Endothelial cell of umbilical vein (primary cell): ENCODE data around the gene PLSCR1. TPM values are rescaled to one million over a fixed set of nuclear protein-coding genes. Genes with fewer than 3 reads are reported as not detected.
"Not testable (repeated sequence)": the region's sequence is repeated elsewhere in the genome, so short reads cannot be mapped to it uniquely, and the experiment has no call there.

Experiments used
- BruUV-seq: library from RNA; stranded (reverse); fragments of 400-500 nt; replicated peaks from 2 replicates; lab custom pipeline; 2021; lab: Mats Ljungman, UMichigan
- CTCF ChIA-PET: fragments of 300-600, 350-600 bp; sonication (Branson Sonifier 250); formaldehyde crosslinking; loops from one replicate; lab custom pipeline; 2021; ENCODE audit warnings: antibody characterized with exemption, inconsistent platforms; lab: Charles Lee
- POLR2A ChIA-PET: fragments of 300-600, 350-600 bp; sonication (Branson Sonifier 250); formaldehyde crosslinking; loops from one replicate; lab custom pipeline; 2021; ENCODE audit warnings: antibody characterized with exemption, inconsistent platforms; lab: Charles Lee
- DNase-seq: peaks from one replicate; pipeline ENCODE4 v3.0.0-alpha.2; 2011; ENCODE audit warnings: low read depth, low spot score
- FAIRE-seq: peaks from 2 replicates; lab custom pipeline; 2011; peaks lifted over from hg19 to GRCh38; lab: Jason Lieb, UNC
- H2AFZ ChIP-seq: 2 replicates; pipeline ENCODE4 v1.6.0; 2012; ENCODE audit warnings: low read depth, low read length, control low read depth, inconsistent platforms
- H3K27ac ChIP-seq: 2 replicates; pipeline ENCODE4 v1.5.1; 2011; ENCODE audit warnings: low read depth, mild to moderate bottlenecking, control low read depth, low read length, moderate library complexity; ENCODE audit not compliant: insufficient read depth
- H3K27me3 ChIP-seq, 2 experiments: 2 replicates each; pipeline versions ENCODE4 v1.6.0 to v1.6.1; 2011; ENCODE audit warnings: low read length in 2 of 2, mixed read lengths in 1 of 2; ENCODE audit not compliant: control insufficient read depth in 2 of 2, insufficient read depth in 2 of 2
- H3K36me3 ChIP-seq, 2 experiments: 2 replicates in 1 of 2; 3 replicates in 1 of 2; pipeline ENCODE4 v1.5.1; 2011; ENCODE audit warnings: low read length in 2 of 2, mild to moderate bottlenecking in 1 of 2, moderate library complexity in 1 of 2; ENCODE audit not compliant: control insufficient read depth in 2 of 2, insufficient read depth in 2 of 2; ENCODE audit errors: extremely low read depth in 1 of 2
- H3K4me1 ChIP-seq: 3 replicates; pipeline ENCODE4 v1.5.1; 2011; ENCODE audit warnings: mild to moderate bottlenecking, low read length; ENCODE audit not compliant: control insufficient read depth, insufficient read depth; ENCODE audit errors: extremely low read depth
- H3K4me2 ChIP-seq: 2 replicates; pipeline ENCODE4 v1.6.1; 2011; ENCODE audit warnings: low read length, control low read depth, mixed read lengths; ENCODE audit not compliant: insufficient read depth
- H3K4me3 ChIP-seq, 3 experiments: fragments of 200-600 bp in 1 of 3; sonication (generic), shearing (Covaris generic) in 1 of 3; replicated peaks in 1 of 3; 2 replicates each; pipeline ENCODE4 v1.5.1; 2011 to 2016; ENCODE audit warnings: control low read depth in 3 of 3, low read length in 3 of 3, mild to moderate bottlenecking in 2 of 3, inconsistent platforms in 1 of 3, low read depth in 1 of 3, moderate library complexity in 1 of 3; ENCODE audit not compliant: insufficient read depth in 1 of 3
- H3K79me2 ChIP-seq: 2 replicates; pipeline ENCODE4 v1.6.0; 2012; ENCODE audit warnings: low read length, inconsistent platforms; ENCODE audit not compliant: control insufficient read depth, insufficient read depth
- H3K9ac ChIP-seq: replicated peaks from 2 replicates; pipeline ENCODE3; 2011; ENCODE audit warnings: low read length, control low read depth; ENCODE audit not compliant: insufficient read depth; ENCODE audit errors: extremely low read depth
- H3K9me1 ChIP-seq: replicated peaks from 3 replicates; pipeline ENCODE4 v1.6.0; 2011; ENCODE audit warnings: mild to moderate bottlenecking, low read length; ENCODE audit not compliant: control insufficient read depth, insufficient read depth; ENCODE audit errors: extremely low read depth
- H3K9me3 ChIP-seq: replicated peaks from 2 replicates; pipeline ENCODE4 v1.5.1; 2012; ENCODE audit warnings: low read length, inconsistent platforms; ENCODE audit not compliant: control insufficient read depth, insufficient read depth
- H4K20me1 ChIP-seq: replicated peaks from 2 replicates; pipeline ENCODE3; 2011; ENCODE audit warnings: mild to moderate bottlenecking, low read length; ENCODE audit not compliant: control insufficient read depth, insufficient read depth; ENCODE audit errors: extremely low read depth
- EZH2 ChIP-seq: IDR thresholded peaks from 2 replicates; pipeline ENCODE4 v1.6.1; 2012; ENCODE audit warnings: borderline replicate concordance, low read depth, mild to moderate bottlenecking, moderate library complexity, low read length, inconsistent platforms; ENCODE audit not compliant: severe bottlenecking
- FOS ChIP-seq: IDR thresholded peaks from 2 replicates; pipeline ENCODE4 v1.6.1; 2011; ENCODE audit warnings: mild to moderate bottlenecking, low read length, moderate library complexity, borderline replicate concordance; ENCODE audit not compliant: insufficient read depth
- GATA2 ChIP-seq: IDR thresholded peaks from 2 replicates; pipeline ENCODE4 v1.7.0; 2011; ENCODE audit warnings: low read depth, mild to moderate bottlenecking, moderate library complexity, mixed read lengths, low read length; ENCODE audit not compliant: insufficient read length, insufficient read depth
- JUN ChIP-seq: IDR thresholded peaks from 2 replicates; pipeline ENCODE4 v1.6.1; 2011; ENCODE audit warnings: borderline replicate concordance, low read depth; ENCODE audit not compliant: insufficient read length, insufficient read depth
- MAX ChIP-seq: IDR thresholded peaks from 2 replicates; pipeline ENCODE4 v1.6.1; 2011; ENCODE audit not compliant: insufficient read depth, insufficient read length
- MYC ChIP-seq: IDR thresholded peaks from one replicate; pipeline ENCODE4 v1.6.1; 2011; ENCODE audit warnings: mild to moderate bottlenecking, low read depth, low read length
- POLR2A ChIP-seq: IDR thresholded peaks from 2 replicates; pipeline ENCODE4 v1.6.1; 2012; ENCODE audit warnings: low read depth, mild to moderate bottlenecking, control low read depth, low read length
- POLR2AphosphoS5 ChIP-seq: IDR thresholded peaks from 2 replicates; pipeline ENCODE4 v1.6.1; 2012; ENCODE audit warnings: low read depth, mild to moderate bottlenecking, control low read depth, low read length, moderate library complexity; ENCODE audit not compliant: insufficient read depth
- dilution Hi-C: fragments of 300-500 bp; cut with MboI; formaldehyde crosslinking; loops from one replicate; pipeline ENCODE4 v1.15.0; 2019; ENCODE audit warnings: low sequenced_read_pairs; ENCODE audit not compliant: extremely low pct_ligation_motif_present
- intact Hi-C: fragments of 100-400 bp; cut with micrococcal nuclease; formaldehyde crosslinking; loops from one replicate; pipeline ENCODE4 v1.10.0; 2022
- polyA plus RNA-seq, 4 experiments: library from polyadenylated mRNA; depleted of rRNA in 3 of 4; stranded (reverse) in 3 of 4; unstranded in 1 of 4; fragments of >200 nt; gene quantifications; 2 replicates each; pipeline versions ENCODE4 v1.2.1 to v1.2.3, GENCODE V29; 2011 to 2012; ENCODE audit warnings: missing spikeins in 1 of 4
- total RNA-seq: library from RNA; stranded (reverse); gene quantifications from 2 replicates; pipeline ENCODE4 v1.2.3, GENCODE V29; 2021
- TF ChIP-seq, protein P1 (sequence below), 2 donors: IDR thresholded peaks; 1 replicate in 1 of 2; 2 replicates in 1 of 2; pipeline ENCODE4 v1.5.1; 2011; ENCODE audit warnings: low read length in 2 of 2, mild to moderate bottlenecking in 2 of 2, moderate library complexity in 2 of 2, control low read depth in 1 of 2, inconsistent platforms in 1 of 2, low read depth in 1 of 2; ENCODE audit not compliant: insufficient read depth in 1 of 2; ENCODE audit errors: extremely low read depth in 1 of 2

Gene PLSCR1
- total and polyA plus RNA-seq, 2 donors (not counting 3 experiments of a cell fraction or from before 2014, with no cell fraction given): 53.2 to 78.7 TPM

GRCh38 chr3:146476094-146476740 is 68.2 kb downstream of the PLSCR1 start:
- Histone ChIP-seq H3K9ac (no peak overlapping the region), H3K79me2 (no peaks in the 10 kb centered on the region), H4K20me1 (no peaks in the 10 kb centered on the region), H3K4me2 (no peak overlapping the region), H3K9me3 (no peaks in the 10 kb centered on the region), H3K36me3 (no peaks in the 10 kb centered on the region), H3K27ac (no peak overlapping the region), H3K27me3 (no peaks in the 10 kb centered on the region), H3K4me1 (no peaks in the 10 kb centered on the region), H3K9me1 (no peaks in the 10 kb centered on the region), H3K4me3 (no peak overlapping the region), H2AFZ (no peak overlapping the region)
- dilution Hi-C loops (no loop called here), intact Hi-C loops (no loop called here)
- ChIA-PET CTCF (no interaction called here), POLR2A (no interaction called here)
- FAIRE-seq (no peak), DNase-seq (no peak)
- BruUV-seq: no TSS peak
- TF ChIP-seq MAX (no peak), FOS (no peak), MYC (no peak), JUN (no peak), GATA2 (no peak), POLR2AphosphoS5 (no peak), EZH2 (no peak), POLR2A (no peak)
- TF ChIP-seq, protein P1, sequence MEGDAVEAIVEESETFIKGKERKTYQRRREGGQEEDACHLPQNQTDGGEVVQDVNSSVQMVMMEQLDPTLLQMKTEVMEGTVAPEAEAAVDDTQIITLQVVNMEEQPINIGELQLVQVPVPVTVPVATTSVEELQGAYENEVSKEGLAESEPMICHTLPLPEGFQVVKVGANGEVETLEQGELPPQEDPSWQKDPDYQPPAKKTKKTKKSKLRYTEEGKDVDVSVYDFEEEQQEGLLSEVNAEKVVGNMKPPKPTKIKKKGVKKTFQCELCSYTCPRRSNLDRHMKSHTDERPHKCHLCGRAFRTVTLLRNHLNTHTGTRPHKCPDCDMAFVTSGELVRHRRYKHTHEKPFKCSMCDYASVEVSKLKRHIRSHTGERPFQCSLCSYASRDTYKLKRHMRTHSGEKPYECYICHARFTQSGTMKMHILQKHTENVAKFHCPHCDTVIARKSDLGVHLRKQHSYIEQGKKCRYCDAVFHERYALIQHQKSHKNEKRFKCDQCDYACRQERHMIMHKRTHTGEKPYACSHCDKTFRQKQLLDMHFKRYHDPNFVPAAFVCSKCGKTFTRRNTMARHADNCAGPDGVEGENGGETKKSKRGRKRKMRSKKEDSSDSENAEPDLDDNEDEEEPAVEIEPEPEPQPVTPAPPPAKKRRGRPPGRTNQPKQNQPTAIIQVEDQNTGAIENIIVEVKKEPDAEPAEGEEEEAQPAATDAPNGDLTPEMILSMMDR (IDR thresholded peaks at IDR 0.05; ENCODE audit: extremely low read depth in 1 of 2, insufficient read depth in 1 of 2, low read depth in 1 of 2, low read length in 2 of 2): no peak

GRCh38 chr3:146474976-146475375 is 69.4 kb downstream of the PLSCR1 start:
- intact Hi-C loops, H3K4me2 ChIP-seq, H3K36me3 ChIP-seq, H3K9ac ChIP-seq, H3K9me1 ChIP-seq, H3K79me2 ChIP-seq, BruUV-seq, H3K4me1 ChIP-seq, dilution Hi-C loops, FAIRE-seq, H4K20me1 ChIP-seq, H2AFZ ChIP-seq, CTCF ChIA-PET, POLR2A ChIA-PET, H3K4me3 ChIP-seq, H3K9me3 ChIP-seq, H3K27me3 ChIP-seq, H3K27ac ChIP-seq, DNase-seq: not testable (repeated sequence)
